Midbrain (tissue), 1 donor: ENCODE measurements around the gene RIMS4.
"Not testable (repeated sequence)": the region's sequence is repeated elsewhere in the genome, so short reads cannot be mapped to it uniquely, and the experiment has no call there.

Experiments
- DNase-seq: peaks from one replicate; lab custom pipeline; 2025; lab: John Stamatoyannopoulos, UW

The RIMS4 gene

GRCh38 chr20:44795836-44796235 is 14.5 kb downstream of the RIMS4 start:
- no peak for DNase-seq

GRCh38 chr20:44792796-44793195 is 17.6 kb downstream of the RIMS4 start:
- DNase-seq = no peak

- no peak for DNase-seq
These were observed 19.5 kb downstream of the RIMS4 start for GRCh38 chr20:44790638-44791393.

- DNase-seq = no peak
These were observed 21.5 kb downstream of the RIMS4 start for GRCh38 chr20:44788706-44789456.

- DNase-seq = no peak
These were observed 23.0 kb downstream of the RIMS4 start for GRCh38 chr20:44787299-44787698.

- no peak for DNase-seq
These were observed 24.6 kb downstream of the RIMS4 start for GRCh38 chr20:44785768-44786167.

- no peak for DNase-seq
These were observed 25.7 kb downstream of the RIMS4 start for GRCh38 chr20:44784688-44785087.

- DNase-seq = no peak
These were observed 28.6 kb downstream of the RIMS4 start for GRCh38 chr20:44781791-44782190.

- no peak for DNase-seq
These were observed 29.2 kb downstream of the RIMS4 start for GRCh38 chr20:44781118-44781517.

- peak; percentile 9 for DNase-seq
These were observed 30.1 kb downstream of the RIMS4 start for GRCh38 chr20:44780226-44780625.

- DNase-seq = no peak
These were observed 33.4 kb downstream of the RIMS4 start for GRCh38 chr20:44776980-44777379.

- no peak for DNase-seq
These were observed 37.1 kb downstream of the RIMS4 start for GRCh38 chr20:44773070-44773829.

GRCh38 chr20:44772636-44773035 is 37.7 kb downstream of the RIMS4 start:
- no peak for DNase-seq

GRCh38 chr20:44771172-44771535 is 39.2 kb downstream of the RIMS4 start:
- DNase-seq = no peak

GRCh38 chr20:44770484-44771171 is 39.7 kb downstream of the RIMS4 start:
- no peak for DNase-seq

GRCh38 chr20:44769481-44769863 is 40.9 kb downstream of the RIMS4 start:
- no peak for DNase-seq

- DNase-seq = no peak
These were observed 41.4 kb downstream of the RIMS4 start for GRCh38 chr20:44768854-44769480.

GRCh38 chr20:44768256-44768655 is 42.1 kb downstream of the RIMS4 start:
- DNase-seq = no peak

GRCh38 chr20:44765701-44766347 is 44.5 kb downstream of the RIMS4 start:
- no peak for DNase-seq

- DNase-seq = no peak
These were observed 45.3 kb downstream of the RIMS4 start for GRCh38 chr20:44765091-44765490.

GRCh38 chr20:44763798-44764197 is 46.5 kb downstream of the RIMS4 start:
- not testable (repeated sequence) for DNase-seq
